ENCODE data around the gene CSTPP1. TPM values are rescaled to one million over a fixed set of nuclear protein-coding genes. Genes with fewer than 3 reads are reported as not detected.

The CSTPP1 gene
- total RNA-seq (10 to 100 TPM; 19.1 to 22.7 TPM), polyA plus RNA-seq (10 to 100 TPM; 12.5 to 26.0 TPM)
- long read RNA-seq, donor 1, transcript C11orf49-205 (3 exons, 825 nt), result minor isoform, 6 of 134 reads
- long read RNA-seq, donor 1, transcript C11orf49-207 (8 exons, 1,527 nt), result minor isoform, 14 of 134 reads
- long read RNA-seq, donor 1, transcript C11orf49-204 (8 exons, 1,916 nt), result minor isoform, 10 of 134 reads
- long read RNA-seq, donor 1, transcript C11orf49-201 (9 exons, 1,645 nt), result major isoform, 56 of 134 reads
- long read RNA-seq, donor 1, partial matches to known transcripts, result 9 of 134 reads
- long read RNA-seq, donor 1, other reads (novel, unspliced or antisense), result 25 of 134 reads
- long read RNA-seq, donor 2, transcript C11orf49-201 (9 exons, 1,645 nt), result major isoform, 8 of 43 reads
- long read RNA-seq, donor 2, partial matches to known transcripts, result 1 of 43 reads
- long read RNA-seq, donor 2, other reads (novel, unspliced or antisense), result 27 of 43 reads

- ATAC-seq (ENCODE audit: low FRiP score) (peak; percentile 95), DNase-seq (peak; percentile 97 to 98)
- 21% methylated on average over 41 of the region's 41 CpGs for WGBS, 2 donors
- H3K9me3 ChIP-seq (ENCODE audit: control insufficient read depth, low read length), result no peaks in the 10 kb centered on the region
- peaks cover 4% of the 10 kb centered on the region in 2 donors for H3K4me1 ChIP-seq (ENCODE audit: control insufficient read depth in 1 of 2, insufficient read depth in 2 of 2, low read length in 2 of 2)
- peaks cover 0 to 1% of the 10 kb centered on the region in 2 donors for H3K27me3 ChIP-seq (ENCODE audit: control insufficient read depth in 1 of 2, insufficient read depth in 2 of 2, low read length in 1 of 2)
- no peak within 1 kb of the TSS for H3K27ac ChIP-seq (ENCODE audit: low read depth in 1 of 2, low read length in 2 of 2)
- H3K36me3 ChIP-seq (ENCODE audit: control insufficient read depth in 1 of 2, insufficient read depth in 2 of 2, low read length in 1 of 2), result no peaks in the 10 kb centered on the region
- intact Hi-C loops (cut with DNase I), result loop anchor here in 1 of 2 donors (1.0 kb wide), 1 partner anchor 312 kb away; the partner anchor contains the start of gene ACP2
- peak within 1 kb of the TSS; percentile 90 to 96 for H3K4me3 ChIP-seq (ENCODE audit: low read length in 2 of 2)
These were observed at the start of gene CSTPP1 for GRCh38 chr11:46936138-46937110. TSS of gene CSTPP1 (plus strand) at chr11:46936761. CDS start at chr11:46936806, 45 bp downstream.

- intact Hi-C loops (cut with DNase I), result loop anchor here (2.0 to 10.0 kb wide), 3 partner anchors 264 to 466 kb away; partner anchors contain the start of gene MYBPC3 (in 1 of the 2)
- no peaks in the 10 kb centered on the region for H3K4me1 ChIP-seq (ENCODE audit: control insufficient read depth in 1 of 2, insufficient read depth in 2 of 2, low read length in 2 of 2)
- no peaks in the 10 kb centered on the region for H3K27me3 ChIP-seq (ENCODE audit: control insufficient read depth in 1 of 2, insufficient read depth in 2 of 2, low read length in 1 of 2)
- no peak overlapping the region for H3K27ac ChIP-seq (ENCODE audit: low read depth in 1 of 2, low read length in 2 of 2)
- no peak overlapping the region for H3K4me3 ChIP-seq (ENCODE audit: low read length in 2 of 2)
- ATAC-seq (ENCODE audit: low FRiP score), result no peak
- H3K9me3 ChIP-seq (ENCODE audit: control insufficient read depth, low read length), result no peaks in the 10 kb centered on the region
- no peaks in the 10 kb centered on the region for H3K36me3 ChIP-seq (ENCODE audit: control insufficient read depth in 1 of 2, insufficient read depth in 2 of 2, low read length in 1 of 2)
- WGBS, 2 donors, result 88 to 90% methylated on average over 5 of the region's 5 CpGs
- peak in 1 of 2 donors; percentile 9 for DNase-seq
These were observed 47.9 kb upstream of the CSTPP1 start for GRCh38 chr11:46888636-46889035.

GRCh38 chr11:46889251-46889650 lies 47.3 kb upstream of the CSTPP1 start:
- H3K4me1 ChIP-seq (ENCODE audit: control insufficient read depth in 1 of 2, insufficient read depth in 2 of 2, low read length in 2 of 2), result no peaks in the 10 kb centered on the region
- H3K4me3 ChIP-seq (ENCODE audit: low read length in 2 of 2), result no peak overlapping the region
- ATAC-seq (ENCODE audit: low FRiP score) (no peak), DNase-seq (peak in 1 of 2 donors; percentile 65)
- intact Hi-C loops (cut with DNase I), result loop anchor here (2.0 to 10.0 kb wide), 3 partner anchors 264 to 466 kb away; partner anchors contain the start of gene MYBPC3 (in 1 of the 2)
- H3K9me3 ChIP-seq (ENCODE audit: control insufficient read depth, low read length), result no peaks in the 10 kb centered on the region
- H3K27me3 ChIP-seq (ENCODE audit: control insufficient read depth in 1 of 2, insufficient read depth in 2 of 2, low read length in 1 of 2), result no peaks in the 10 kb centered on the region
- 80 to 84% methylated on average over 7 of the region's 7 CpGs for WGBS, 2 donors
- H3K36me3 ChIP-seq (ENCODE audit: control insufficient read depth in 1 of 2, insufficient read depth in 2 of 2, low read length in 1 of 2), result no peaks in the 10 kb centered on the region
- no peak overlapping the region for H3K27ac ChIP-seq (ENCODE audit: low read depth in 1 of 2, low read length in 2 of 2)

DNA sequence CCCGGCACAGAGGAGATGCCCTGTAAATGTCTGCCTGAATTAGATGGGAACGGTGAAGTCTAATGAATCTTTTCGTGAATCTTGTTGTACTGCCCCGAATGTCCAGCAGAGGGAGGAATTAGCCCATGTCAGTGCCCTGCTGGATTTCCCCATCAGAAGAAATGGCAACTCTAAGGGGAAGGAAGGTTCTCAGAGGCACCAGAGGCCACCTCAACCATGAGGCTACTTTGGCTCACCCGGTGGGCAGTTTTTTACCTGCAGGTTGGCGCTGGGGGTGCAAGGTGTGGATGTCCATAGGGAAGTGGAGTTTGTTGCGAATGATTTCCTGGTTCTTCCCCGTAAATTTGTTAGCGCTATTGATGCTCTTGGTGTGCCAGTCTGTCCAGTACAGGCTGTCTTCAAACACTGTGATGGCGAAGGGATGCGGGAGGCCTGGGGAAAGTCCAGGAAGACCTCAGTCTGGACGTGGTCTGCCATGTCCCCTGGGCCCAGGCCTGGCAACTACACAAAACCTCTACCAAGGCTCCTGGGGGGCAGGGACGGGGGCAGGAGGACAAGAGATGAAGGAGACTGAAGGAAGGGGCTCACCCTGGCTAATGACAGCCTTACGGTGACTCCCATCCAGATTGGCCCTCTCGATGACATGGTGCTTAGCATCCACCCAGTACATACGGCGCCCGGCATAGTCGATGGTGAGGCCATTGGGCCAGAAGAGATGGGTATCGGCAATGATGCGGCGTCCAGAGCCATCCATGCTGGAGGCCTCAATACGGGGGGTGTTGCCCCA lies 46.7 kb upstream of the CSTPP1 start:
- DNase-seq (peak; percentile 66 to 73), ATAC-seq (ENCODE audit: low FRiP score) (peak; percentile 91)
- Histone ChIP-seq H3K27me3 (ENCODE audit: control insufficient read depth in 1 of 2, insufficient read depth in 2 of 2, low read length in 1 of 2) (no peaks in the 10 kb centered on the region), H3K36me3 (ENCODE audit: control insufficient read depth in 1 of 2, insufficient read depth in 2 of 2, low read length in 1 of 2) (no peaks in the 10 kb centered on the region), H3K4me3 (ENCODE audit: low read length in 2 of 2) (no peak overlapping the region), H3K27ac (ENCODE audit: low read depth in 1 of 2, low read length in 2 of 2) (no peak overlapping the region), H3K4me1 (ENCODE audit: control insufficient read depth in 1 of 2, insufficient read depth in 2 of 2, low read length in 2 of 2) (no peaks in the 10 kb centered on the region), H3K9me3 (ENCODE audit: control insufficient read depth, low read length) (no peaks in the 10 kb centered on the region)
- 62 to 64% methylated on average over 23 of the region's 23 CpGs for WGBS, 2 donors
- intact Hi-C loops (cut with DNase I), result loop anchor here (2.0 to 10.0 kb wide), 4 partner anchors 263 to 467 kb away; partner anchors contain the start of gene MYBPC3 (in 1 of the 2)

- H3K27ac ChIP-seq (ENCODE audit: low read depth in 1 of 2, low read length in 2 of 2), result no peak overlapping the region
- WGBS, 2 donors, result 95 to 100% methylated on average over 2 of the region's 2 CpGs
- DNase-seq (no peak), ATAC-seq (ENCODE audit: low FRiP score) (no peak)
- H3K4me1 ChIP-seq (ENCODE audit: control insufficient read depth in 1 of 2, insufficient read depth in 2 of 2, low read length in 2 of 2), result no peaks in the 10 kb centered on the region
- intact Hi-C loops (cut with DNase I), result loop anchor here in 1 of 2 donors (5.0 kb wide), 1 partner anchor 467 kb away; no protein-coding TSS in a partner anchor
- H3K9me3 ChIP-seq (ENCODE audit: control insufficient read depth, low read length), result no peaks in the 10 kb centered on the region
- H3K4me3 ChIP-seq (ENCODE audit: low read length in 2 of 2), result no peak overlapping the region
- H3K36me3 ChIP-seq (ENCODE audit: control insufficient read depth in 1 of 2, insufficient read depth in 2 of 2, low read length in 1 of 2), result no peaks in the 10 kb centered on the region
- no peaks in the 10 kb centered on the region for H3K27me3 ChIP-seq (ENCODE audit: control insufficient read depth in 1 of 2, insufficient read depth in 2 of 2, low read length in 1 of 2)
These were observed 45.9 kb upstream of the CSTPP1 start for GRCh38 chr11:46890665-46891064.

DNA sequence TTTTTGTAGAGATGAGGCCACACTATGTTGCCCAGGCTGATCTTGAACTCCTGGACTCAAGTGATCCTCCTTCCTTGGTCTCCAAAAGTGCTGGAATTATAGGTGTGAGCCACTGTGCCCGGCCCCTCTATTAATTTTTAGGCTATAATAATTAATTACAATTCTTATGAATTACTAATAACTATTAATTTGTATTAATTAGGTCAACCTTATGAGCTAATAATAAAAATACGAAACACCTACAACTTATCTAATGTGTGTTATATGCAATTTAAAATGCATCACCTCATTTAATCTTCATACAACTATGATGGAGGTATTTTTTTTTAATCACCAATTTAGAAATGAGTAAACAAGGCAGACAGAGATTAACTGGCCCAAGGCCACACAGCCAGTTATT lies 44.5 kb upstream of the CSTPP1 start:
- no peak overlapping the region for H3K4me3 ChIP-seq (ENCODE audit: low read length in 2 of 2)
- ATAC-seq (ENCODE audit: low FRiP score) (no peak), DNase-seq (no peak)
- H3K27ac ChIP-seq (ENCODE audit: low read depth in 1 of 2, low read length in 2 of 2), result no peak overlapping the region
- no peaks in the 10 kb centered on the region for H3K4me1 ChIP-seq (ENCODE audit: control insufficient read depth in 1 of 2, insufficient read depth in 2 of 2, low read length in 2 of 2)
- intact Hi-C loops (cut with DNase I), result loop anchor here in 1 of 2 donors (5.0 kb wide), 1 partner anchor 465 kb away; no protein-coding TSS in a partner anchor
- no peaks in the 10 kb centered on the region for H3K27me3 ChIP-seq (ENCODE audit: control insufficient read depth in 1 of 2, insufficient read depth in 2 of 2, low read length in 1 of 2)
- 93 to 97% methylated on average over 2 of the region's 2 CpGs for WGBS, 2 donors
- H3K36me3 ChIP-seq (ENCODE audit: control insufficient read depth in 1 of 2, insufficient read depth in 2 of 2, low read length in 1 of 2), result no peaks in the 10 kb centered on the region
- H3K9me3 ChIP-seq (ENCODE audit: control insufficient read depth, low read length), result no peaks in the 10 kb centered on the region

- Histone ChIP-seq H3K4me1 (ENCODE audit: control insufficient read depth in 1 of 2, insufficient read depth in 2 of 2, low read length in 2 of 2) (no peaks in the 10 kb centered on the region), H3K4me3 (ENCODE audit: low read length in 2 of 2) (no peak overlapping the region), H3K27me3 (ENCODE audit: control insufficient read depth in 1 of 2, insufficient read depth in 2 of 2, low read length in 1 of 2) (no peaks in the 10 kb centered on the region), H3K36me3 (ENCODE audit: control insufficient read depth in 1 of 2, insufficient read depth in 2 of 2, low read length in 1 of 2) (no peaks in the 10 kb centered on the region), H3K9me3 (ENCODE audit: control insufficient read depth, low read length) (no peaks in the 10 kb centered on the region), H3K27ac (ENCODE audit: low read depth in 1 of 2, low read length in 2 of 2) (no peak overlapping the region)
- 91 to 93% methylated on average over 9 of the region's 9 CpGs for WGBS, 2 donors
- intact Hi-C loops (cut with DNase I), result loop anchor here in 1 of 2 donors (5.0 kb wide), 1 partner anchor 464 kb away; no protein-coding TSS in a partner anchor
- ATAC-seq (ENCODE audit: low FRiP score) (no peak), DNase-seq (peak in 1 of 2 donors; percentile 59)
These were observed 43.7 kb upstream of the CSTPP1 start for GRCh38 chr11:46892838-46893237.

All from aorta (tissue), 5 donors.